Mesodermal cell (in vitro differentiated cells): ENCODE results near the gene HMCN2.

Experiments
- H3K27ac ChIP-seq: 2 replicates; pipeline ENCODE4 v1.7.0; 2013; ENCODE audit warnings: mild to moderate bottlenecking, low read depth, low read length, moderate library complexity; ENCODE audit not compliant: severe bottlenecking
- H3K36me3 ChIP-seq: 2 replicates; pipeline ENCODE4 v1.7.1; 2013; ENCODE audit warnings: mild to moderate bottlenecking, low read length, moderate library complexity; ENCODE audit not compliant: control insufficient read depth, insufficient read depth
- H3K4me1 ChIP-seq: one replicate; pipeline ENCODE4 v1.7.1; 2013; ENCODE audit warnings: mild to moderate bottlenecking, low read length; ENCODE audit not compliant: insufficient read depth, control insufficient read depth, poor library complexity, severe bottlenecking
- H3K4me3 ChIP-seq: 2 replicates; pipeline ENCODE4 v1.7.0; 2013; ENCODE audit warnings: low read length, control low read depth, mild to moderate bottlenecking; ENCODE audit not compliant: insufficient read depth, poor library complexity, severe bottlenecking; ENCODE audit errors: extremely low read depth
- H3K9me3 ChIP-seq: 2 replicates; pipeline ENCODE4 v1.7.1; 2013; ENCODE audit warnings: mild to moderate bottlenecking, low read length, moderate library complexity; ENCODE audit not compliant: control insufficient read depth
- WGBS, 2 experiments: methylation state at CpG; one replicate each; pipeline ENCODE4 v1.1.5; 2013; ENCODE audit warnings: missing lambda C conversion rate in 2 of 2; ENCODE audit not compliant: insufficient coverage in 2 of 2; 5-methylcytosine and 5-hydroxymethylcytosine counted together

HMCN2 gene

GRCh38 chr9:130360672-130361071, 95.1 kb downstream of the HMCN2 start:
- Histone ChIP-seq H3K4me1 (no peaks in the 10 kb centered on the region), H3K36me3 (no peaks in the 10 kb centered on the region), H3K9me3 (no peaks in the 10 kb centered on the region), H3K4me3 (no peak overlapping the region), H3K27ac (no peak overlapping the region)
- 86 to 96% methylated on average over 1 of the region's 1 CpG for WGBS, 2 experiments

- 87 to 90% methylated on average over 2 to 8 of the region's 9 CpGs for WGBS, 2 experiments
- Histone ChIP-seq H3K4me3 (no peak overlapping the region), H3K9me3 (no peaks in the 10 kb centered on the region), H3K36me3 (no peaks in the 10 kb centered on the region), H3K27ac (no peak overlapping the region), H3K4me1 (no peaks in the 10 kb centered on the region)
Measured at GRCh38 chr9:130361873-130362362, 96.4 kb downstream of the HMCN2 start.

GRCh38 chr9:130362691-130363090, 97.1 kb downstream of the HMCN2 start:
- no peak overlapping the region for H3K27ac ChIP-seq
- no peak overlapping the region for H3K4me3 ChIP-seq
- no peaks in the 10 kb centered on the region for H3K4me1 ChIP-seq
- H3K36me3 ChIP-seq: no peaks in the 10 kb centered on the region
- 95 to 99% methylated on average over 12 of the region's 13 CpGs for WGBS, 2 experiments
- H3K9me3 ChIP-seq: no peaks in the 10 kb centered on the region

- Histone ChIP-seq H3K27ac (no peak overlapping the region), H3K4me1 (no peaks in the 10 kb centered on the region), H3K4me3 (no peak overlapping the region), H3K9me3 (no peaks in the 10 kb centered on the region), H3K36me3 (no peaks in the 10 kb centered on the region)
- WGBS, 2 experiments: 90 to 100% methylated on average over 5 to 6 of the region's 9 CpGs
Measured at GRCh38 chr9:130363755-130364404, 98.3 kb downstream of the HMCN2 start.

GRCh38 chr9:130364619-130365322, 99.2 kb downstream of the HMCN2 start:
- no peak overlapping the region for H3K27ac ChIP-seq
- H3K36me3 ChIP-seq: no peaks in the 10 kb centered on the region
- WGBS, 2 experiments: 78 to 88% methylated on average over 12 to 13 of the region's 13 CpGs
- no peak overlapping the region for H3K4me3 ChIP-seq
- H3K4me1 ChIP-seq: no peaks in the 10 kb centered on the region
- H3K9me3 ChIP-seq: no peaks in the 10 kb centered on the region

GRCh38 chr9:130365323-130365721, 99.8 kb downstream of the HMCN2 start:
- 91 to 95% methylated on average over 10 of the region's 10 CpGs for WGBS, 2 experiments
- H3K4me1 ChIP-seq: no peaks in the 10 kb centered on the region
- no peak overlapping the region for H3K27ac ChIP-seq
- no peaks in the 10 kb centered on the region for H3K36me3 ChIP-seq
- H3K9me3 ChIP-seq: no peaks in the 10 kb centered on the region
- H3K4me3 ChIP-seq: no peak overlapping the region

GRCh38 chr9:130366072-130366471, 100.5 kb downstream of the HMCN2 start:
- no peaks in the 10 kb centered on the region for H3K9me3 ChIP-seq

GRCh38 chr9:130366888-130367550, 101.5 kb downstream of the HMCN2 start:
- WGBS, 2 experiments: 88 to 94% methylated on average over 7 to 8 of the region's 8 CpGs
- no peak overlapping the region for H3K27ac ChIP-seq
- no peaks in the 10 kb centered on the region for H3K9me3 ChIP-seq
- H3K4me1 ChIP-seq: no peaks in the 10 kb centered on the region
- no peaks in the 10 kb centered on the region for H3K36me3 ChIP-seq
- no peak overlapping the region for H3K4me3 ChIP-seq

More at GRCh38 chr9:130366072-130366471, 100.5 kb downstream of the HMCN2 start:
- H3K4me1 ChIP-seq: no peaks in the 10 kb centered on the region
- H3K36me3 ChIP-seq: no peaks in the 10 kb centered on the region
- 82 to 83% methylated on average over 1 to 2 of the region's 3 CpGs for WGBS, 2 experiments
- H3K27ac ChIP-seq: no peak overlapping the region
- no peak overlapping the region for H3K4me3 ChIP-seq

GRCh38 chr9:130368631-130369103, 103.1 kb downstream of the HMCN2 start:
- WGBS, 2 experiments: 64% methylated on average over 8 of the region's 8 CpGs; no CpG with 5 or more reads in 1 of the 2 experiments
- H3K27ac ChIP-seq: no peak overlapping the region
- no peaks in the 10 kb centered on the region for H3K36me3 ChIP-seq
- H3K4me3 ChIP-seq: no peak overlapping the region
- no peaks in the 10 kb centered on the region for H3K9me3 ChIP-seq
- H3K4me1 ChIP-seq: no peaks in the 10 kb centered on the region

- Histone ChIP-seq H3K27ac (no peak overlapping the region), H3K9me3 (no peaks in the 10 kb centered on the region), H3K4me3 (no peak overlapping the region), H3K36me3 (no peaks in the 10 kb centered on the region), H3K4me1 (no peaks in the 10 kb centered on the region)
- 46 to 100% methylated on average over 2 of the region's 7 CpGs for WGBS, 2 experiments
Measured at GRCh38 chr9:130370226-130370625, 104.7 kb downstream of the HMCN2 start.
